ENCODE measurements around the gene MAP4. TPM values are rescaled to one million over a fixed set of nuclear protein-coding genes. Genes with fewer than 3 reads are reported as not detected.

MAP4 gene
- polyA plus RNA-seq, 3 donors = 6.2 to 24.1 (median 18.4) TPM

DNA sequence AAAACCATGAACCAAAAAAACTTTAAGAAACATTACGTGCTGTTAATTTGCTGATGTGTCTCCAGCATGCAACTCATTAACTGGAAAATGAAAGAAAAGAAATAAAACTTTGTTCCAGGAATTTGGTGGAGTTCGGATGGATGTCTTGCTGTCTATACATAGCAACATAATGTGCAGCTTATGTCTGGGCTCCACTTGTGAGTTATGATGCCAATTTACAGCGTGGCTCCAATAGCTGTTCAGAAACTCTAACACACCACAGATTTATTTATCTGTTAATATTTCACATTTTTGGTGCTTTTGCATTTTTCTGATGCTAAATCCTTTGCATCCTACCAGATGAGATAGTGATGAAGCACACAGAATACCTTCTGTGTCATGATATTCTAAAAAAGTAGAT is 45.1 kb downstream of the MAP4 start:
- Histone ChIP-seq H3K36me3 (replicated peaks in 1 of 2; ENCODE audit: control insufficient read depth in 1 of 2, insufficient read depth in 2 of 2, low read length in 2 of 2) (no peaks in the 10 kb centered on the region), H3K4me1 (ENCODE audit: control insufficient read depth in 1 of 2, insufficient read depth in 2 of 2, low read length in 2 of 2) (no peaks in the 10 kb centered on the region), H3K4me3 (replicated peaks in 1 of 3; ENCODE audit: low read depth in 2 of 3, low read length in 3 of 3) (no peak overlapping the region), H3K27ac (ENCODE audit: low read depth in 1 of 2, low read length in 2 of 2) (no peak overlapping the region), H3K9ac (ENCODE audit: insufficient read depth, low read length, poor library complexity, severe bottlenecking) (no peak overlapping the region), H4K20me1 (ENCODE audit: insufficient read depth, low read length) (no peaks in the 10 kb centered on the region), H3K79me2 (ENCODE audit: insufficient read depth, low read length) (no peaks in the 10 kb centered on the region), H3K4me2 (replicated peaks; ENCODE audit: extremely low read depth, low read length, poor library complexity, severe bottlenecking) (no peak overlapping the region), H2AFZ (ENCODE audit: insufficient read depth, low read depth, low read length, poor library complexity, severe bottlenecking) (no peak overlapping the region), H3K9me3 (replicated peaks in 1 of 2; ENCODE audit: control insufficient read depth in 1 of 2, insufficient read depth in 1 of 2, low read length in 2 of 2) (no peaks in the 10 kb centered on the region), H3K27me3 (ENCODE audit: control insufficient read depth in 2 of 2, insufficient read depth in 2 of 2, low read length in 2 of 2) (no peaks in the 10 kb centered on the region)
- TF ChIP-seq, protein P1, sequence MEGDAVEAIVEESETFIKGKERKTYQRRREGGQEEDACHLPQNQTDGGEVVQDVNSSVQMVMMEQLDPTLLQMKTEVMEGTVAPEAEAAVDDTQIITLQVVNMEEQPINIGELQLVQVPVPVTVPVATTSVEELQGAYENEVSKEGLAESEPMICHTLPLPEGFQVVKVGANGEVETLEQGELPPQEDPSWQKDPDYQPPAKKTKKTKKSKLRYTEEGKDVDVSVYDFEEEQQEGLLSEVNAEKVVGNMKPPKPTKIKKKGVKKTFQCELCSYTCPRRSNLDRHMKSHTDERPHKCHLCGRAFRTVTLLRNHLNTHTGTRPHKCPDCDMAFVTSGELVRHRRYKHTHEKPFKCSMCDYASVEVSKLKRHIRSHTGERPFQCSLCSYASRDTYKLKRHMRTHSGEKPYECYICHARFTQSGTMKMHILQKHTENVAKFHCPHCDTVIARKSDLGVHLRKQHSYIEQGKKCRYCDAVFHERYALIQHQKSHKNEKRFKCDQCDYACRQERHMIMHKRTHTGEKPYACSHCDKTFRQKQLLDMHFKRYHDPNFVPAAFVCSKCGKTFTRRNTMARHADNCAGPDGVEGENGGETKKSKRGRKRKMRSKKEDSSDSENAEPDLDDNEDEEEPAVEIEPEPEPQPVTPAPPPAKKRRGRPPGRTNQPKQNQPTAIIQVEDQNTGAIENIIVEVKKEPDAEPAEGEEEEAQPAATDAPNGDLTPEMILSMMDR (IDR thresholded peaks at IDR 0.05) = no peak
- no peak overlapping the region for H3K27ac Mint-ChIP-seq
- H3K9me3 Mint-ChIP-seq = no peaks in the 10 kb centered on the region
- no peaks in the 10 kb centered on the region for H3K4me1 Mint-ChIP-seq
- intact Hi-C loops (cut with micrococcal nuclease) = no loop called here
- whole genome bisulfite sequencing (ENCODE audit: insufficient coverage) = 100% methylated on average over 1 of the region's 3 CpGs
- no peak overlapping the region for H3K4me3 Mint-ChIP-seq
- no peak for DNase-seq
- peaks cover 0 to 2% (median 0%) of the 10 kb centered on the region in 3 donors for H3K27me3 Mint-ChIP-seq (ENCODE audit: low read depth in 3 of 3)
- H3K36me3 Mint-ChIP-seq = peaks cover 4 to 23% of the 10 kb centered on the region in 2 donors

DNA sequence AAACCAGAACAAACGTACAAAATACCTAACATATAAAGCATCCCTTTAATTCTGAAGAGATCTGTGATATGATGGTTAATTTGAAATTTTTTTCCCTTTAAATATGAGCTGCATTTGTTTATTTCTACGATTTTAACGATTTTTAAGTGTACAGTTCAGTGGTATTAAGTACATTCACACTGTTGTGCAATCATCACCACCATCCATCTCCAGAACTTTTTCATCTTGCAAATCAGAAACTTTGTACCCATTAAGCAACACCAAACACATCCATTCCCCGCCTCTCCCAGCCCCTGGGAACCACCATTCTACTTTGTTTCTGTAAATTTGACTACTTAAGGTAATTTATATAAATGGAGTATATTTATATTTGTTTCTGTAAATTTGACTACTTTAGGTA is 51.5 kb downstream of the MAP4 start:
- H3K27ac Mint-ChIP-seq = no peak overlapping the region
- Histone ChIP-seq H3K4me3 (replicated peaks in 1 of 3; ENCODE audit: low read depth in 2 of 3, low read length in 3 of 3) (no peak overlapping the region), H3K36me3 (replicated peaks in 1 of 2; ENCODE audit: control insufficient read depth in 1 of 2, insufficient read depth in 2 of 2, low read length in 2 of 2) (no peaks in the 10 kb centered on the region), H2AFZ (ENCODE audit: insufficient read depth, low read depth, low read length, poor library complexity, severe bottlenecking) (no peak overlapping the region), H3K4me2 (replicated peaks; ENCODE audit: extremely low read depth, low read length, poor library complexity, severe bottlenecking) (no peak overlapping the region), H3K27me3 (ENCODE audit: control insufficient read depth in 2 of 2, insufficient read depth in 2 of 2, low read length in 2 of 2) (no peaks in the 10 kb centered on the region), H3K4me1 (ENCODE audit: control insufficient read depth in 1 of 2, insufficient read depth in 2 of 2, low read length in 2 of 2) (no peaks in the 10 kb centered on the region), H4K20me1 (ENCODE audit: insufficient read depth, low read length) (no peaks in the 10 kb centered on the region), H3K79me2 (ENCODE audit: insufficient read depth, low read length) (no peaks in the 10 kb centered on the region), H3K9ac (ENCODE audit: insufficient read depth, low read length, poor library complexity, severe bottlenecking) (no peak overlapping the region), H3K9me3 (replicated peaks in 1 of 2; ENCODE audit: control insufficient read depth in 1 of 2, insufficient read depth in 1 of 2, low read length in 2 of 2) (no peaks in the 10 kb centered on the region), H3K27ac (ENCODE audit: low read depth in 1 of 2, low read length in 2 of 2) (no peak overlapping the region)
- H3K9me3 Mint-ChIP-seq = no peaks in the 10 kb centered on the region
- TF ChIP-seq, protein P1 (IDR thresholded peaks at IDR 0.05) = no peak
- H3K4me1 Mint-ChIP-seq = peaks cover 5% of the 10 kb centered on the region
- intact Hi-C loops (cut with micrococcal nuclease) = no loop called here
- H3K4me3 Mint-ChIP-seq = no peak overlapping the region
- DNase-seq = no peak
- H3K27me3 Mint-ChIP-seq (ENCODE audit: low read depth in 3 of 3) = no peaks in the 10 kb centered on the region
- H3K36me3 Mint-ChIP-seq = peaks cover 12 to 13% of the 10 kb centered on the region in 2 donors
- WGBS (ENCODE audit: insufficient coverage) = no CpG with 5 or more reads among the region's 4 CpGs

Data from CD14-positive monocyte (primary cell).